CD4-positive, alpha-beta T cell treated with Interleukin-12 subunit alpha and Interleukin-12 subunit beta, for 1 hour (primary cell): ENCODE measurements around the gene RPLP1.
A peak's percentile ranks its signal among the peaks of the same experiment; 100 is the strongest.
"Not testable (repeated sequence)": the region's sequence is repeated elsewhere in the genome, so short reads cannot be mapped to it uniquely, and the experiment has no call there.

Experiments
- DNase-seq: peaks from one replicate; pipeline ENCODE4 v3.0.0-alpha.2; 2020

Gene RPLP1

GRCh38 chr15:69443032-69443611 lies 9.5 kb upstream of the RPLP1 start:
- no peak for DNase-seq

DNA sequence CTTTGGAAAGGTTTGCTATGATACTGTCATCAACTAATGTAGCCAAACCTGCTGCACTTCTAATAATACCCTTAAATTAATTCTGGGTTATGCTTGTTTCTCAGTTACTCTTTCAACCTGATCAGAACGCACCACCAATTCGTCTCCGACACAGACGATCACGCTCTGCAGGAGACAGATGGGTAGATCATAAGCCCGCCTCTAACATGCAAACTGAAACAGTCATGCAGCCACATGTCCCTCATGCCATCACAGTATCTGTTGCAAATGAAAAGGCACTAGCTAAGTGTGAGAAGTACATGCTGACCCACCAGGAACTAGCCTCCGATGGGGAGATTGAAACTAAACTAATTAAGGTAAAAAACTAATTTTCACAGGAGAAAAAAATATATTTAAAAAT lies 7.9 kb upstream of the RPLP1 start:
- no peak for DNase-seq

DNA sequence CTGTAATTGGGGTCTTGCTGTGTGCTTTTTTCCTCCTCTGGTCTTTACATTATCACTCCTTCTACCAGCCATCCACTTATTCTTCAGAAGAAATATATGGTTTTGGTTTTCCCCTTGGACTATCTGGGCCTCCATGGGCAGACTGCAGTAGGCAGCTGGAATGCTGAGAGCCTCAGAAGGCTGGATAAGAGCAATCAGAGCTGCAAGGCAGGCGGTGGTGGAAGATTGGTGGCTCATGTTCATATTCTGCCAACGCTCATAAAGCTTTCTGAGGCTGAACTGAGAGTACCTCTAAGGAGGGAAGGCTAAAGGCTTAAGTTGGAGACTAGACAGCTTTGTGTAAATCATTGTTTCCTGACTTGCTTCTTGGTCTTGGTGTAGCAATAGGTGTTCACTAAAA lies 5.7 kb upstream of the RPLP1 start:
- DNase-seq, result no peak

DNA sequence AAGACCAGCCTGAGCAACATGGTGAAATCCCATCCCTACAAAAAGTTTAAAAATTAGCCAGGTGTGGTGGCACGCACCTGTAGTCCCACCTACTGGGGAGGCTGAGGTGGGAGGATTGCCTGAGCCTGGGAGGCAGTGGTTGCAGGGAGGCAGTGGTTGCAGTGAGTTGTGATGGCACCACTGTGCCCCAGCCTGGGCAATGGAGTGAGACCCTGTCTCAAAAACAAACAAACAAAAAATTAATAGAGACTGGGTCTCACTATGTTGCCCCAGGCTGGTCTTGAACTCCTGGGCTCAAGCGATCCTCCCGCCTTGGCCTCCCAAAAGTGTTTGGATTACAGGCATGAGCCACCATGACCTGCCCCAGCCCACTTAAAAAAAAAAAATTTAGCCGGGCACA lies 2.4 kb upstream of the RPLP1 start:
- DNase-seq, result not testable (repeated sequence)

DNA sequence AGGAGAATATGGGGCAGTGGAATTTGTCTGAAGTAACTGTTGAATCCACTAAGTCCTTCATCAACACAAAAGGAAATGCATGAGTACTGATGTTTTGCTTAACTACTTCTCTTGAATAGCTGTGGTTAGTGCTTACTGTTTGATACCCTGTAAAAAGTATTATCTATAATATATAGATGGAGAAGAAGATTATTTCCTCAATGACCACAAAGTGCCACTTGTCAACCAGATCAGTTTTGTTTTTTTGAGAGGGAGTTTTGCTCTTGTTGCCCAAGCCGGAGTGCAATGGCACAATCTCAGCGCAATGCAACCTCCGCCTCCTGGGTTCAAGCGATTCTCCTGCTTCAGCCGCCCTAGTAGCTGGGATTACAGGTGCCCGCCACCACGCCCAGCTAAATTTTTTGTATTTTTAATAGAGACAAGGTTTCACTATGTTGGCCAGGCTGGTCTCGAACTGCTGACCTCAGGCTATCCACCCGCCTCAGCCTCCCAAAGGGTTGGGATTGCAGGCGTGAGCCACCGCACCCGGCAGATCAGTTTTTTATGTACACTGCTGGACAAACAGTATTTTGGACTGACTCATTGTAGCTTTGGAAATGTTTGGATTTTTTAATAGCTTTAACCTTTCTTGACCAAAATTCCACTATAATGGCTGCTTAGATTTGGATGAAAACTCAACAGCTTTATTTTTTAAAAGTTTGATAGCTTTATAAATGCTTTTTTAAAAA lies 1.5 kb upstream of the RPLP1 start:
- DNase-seq, result no peak

- DNase-seq, result no peak
Measured at GRCh38 chr15:69451951-69452691, 497 bp upstream of the RPLP1 start.

- no peak for DNase-seq
Measured at GRCh38 chr15:69454953-69455352, 2.3 kb downstream of the RPLP1 start.

- DNase-seq, result no peak
Measured at GRCh38 chr15:69456208-69457166, 3.9 kb downstream of the RPLP1 start.

DNA sequence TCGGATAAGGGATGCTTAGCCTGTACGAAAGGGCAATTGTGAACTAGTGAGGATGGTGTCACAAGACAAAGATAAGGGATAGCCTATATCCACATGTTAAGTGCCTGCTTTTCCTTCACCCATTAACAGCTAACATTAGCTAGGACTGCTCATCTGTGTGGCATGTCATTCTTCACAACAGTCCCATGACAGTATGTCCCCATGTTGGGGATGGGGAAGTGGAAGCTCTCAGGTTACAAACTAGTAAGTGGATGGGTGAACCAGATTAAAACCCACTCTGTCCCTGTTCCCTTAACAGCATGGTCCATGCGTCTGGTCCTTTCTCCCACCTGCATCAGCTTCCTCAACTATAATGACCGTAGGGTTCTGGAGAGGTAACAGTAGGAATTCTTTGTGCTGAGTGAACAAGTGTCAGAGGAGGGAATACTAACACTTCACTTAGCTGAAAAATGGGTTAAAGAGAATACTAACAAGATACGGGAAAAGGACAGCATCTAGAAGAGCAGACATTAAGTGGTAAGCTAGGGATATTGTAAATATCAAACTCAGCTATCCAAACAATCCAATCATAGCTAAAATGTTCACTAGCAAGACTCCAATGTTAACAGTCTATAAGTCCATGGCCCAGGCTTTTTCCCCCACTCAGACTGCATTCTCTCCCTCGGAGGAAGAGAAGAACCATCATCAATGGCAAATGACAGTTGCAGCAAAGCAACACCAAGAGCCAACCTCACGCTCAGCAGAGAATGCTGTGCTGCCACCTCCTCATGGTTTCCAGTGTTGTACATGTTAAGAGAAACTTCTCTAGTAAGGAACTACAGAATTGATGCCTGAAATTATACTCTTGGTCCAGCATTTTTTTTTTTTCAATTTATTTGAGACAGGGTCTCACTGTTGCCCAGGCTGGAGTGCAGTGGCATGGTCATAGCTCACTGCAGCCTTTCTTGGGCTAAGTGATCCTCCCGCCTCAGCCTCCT lies 5.0 kb downstream of the RPLP1 start:
- DNase-seq, result no peak

DNA sequence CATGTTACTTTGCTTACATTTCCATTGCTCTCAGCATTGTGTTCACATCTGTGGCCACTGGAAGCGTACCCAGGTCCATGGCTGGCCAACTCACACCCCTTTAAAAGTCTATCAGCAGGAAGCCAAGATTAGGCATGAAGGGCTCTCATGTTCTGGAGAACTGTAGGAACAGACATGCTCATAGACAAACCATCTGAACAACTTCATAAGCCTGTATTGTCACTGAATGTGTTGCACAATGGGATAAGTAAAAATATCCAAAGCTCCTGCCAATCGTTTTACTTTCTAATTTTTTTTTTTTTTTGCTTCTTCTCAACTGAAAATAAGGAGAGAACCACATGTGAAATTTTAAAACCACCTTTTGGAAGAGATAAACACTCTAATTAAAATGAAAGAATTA lies 6.4 kb downstream of the RPLP1 start:
- DNase-seq, result no peak

DNA sequence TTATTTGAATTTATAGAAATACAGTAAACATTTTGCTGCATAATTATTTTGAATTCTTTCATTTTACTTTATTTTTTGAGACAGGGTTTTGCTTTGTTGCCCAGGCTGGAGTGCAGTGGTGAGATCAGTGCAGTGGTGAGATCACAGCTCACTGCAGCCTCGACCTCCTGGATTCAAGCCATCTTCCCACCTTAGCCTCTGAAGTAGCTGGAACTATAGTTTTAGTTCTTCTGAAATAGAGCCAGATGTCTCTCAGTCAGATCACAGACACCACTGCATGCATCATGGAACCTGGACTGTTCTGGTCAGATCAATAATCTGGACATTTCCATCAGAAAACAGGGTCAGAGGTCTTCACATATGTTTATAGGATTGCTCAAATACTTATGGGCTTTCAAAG lies 7.9 kb downstream of the RPLP1 start:
- no peak for DNase-seq

DNA sequence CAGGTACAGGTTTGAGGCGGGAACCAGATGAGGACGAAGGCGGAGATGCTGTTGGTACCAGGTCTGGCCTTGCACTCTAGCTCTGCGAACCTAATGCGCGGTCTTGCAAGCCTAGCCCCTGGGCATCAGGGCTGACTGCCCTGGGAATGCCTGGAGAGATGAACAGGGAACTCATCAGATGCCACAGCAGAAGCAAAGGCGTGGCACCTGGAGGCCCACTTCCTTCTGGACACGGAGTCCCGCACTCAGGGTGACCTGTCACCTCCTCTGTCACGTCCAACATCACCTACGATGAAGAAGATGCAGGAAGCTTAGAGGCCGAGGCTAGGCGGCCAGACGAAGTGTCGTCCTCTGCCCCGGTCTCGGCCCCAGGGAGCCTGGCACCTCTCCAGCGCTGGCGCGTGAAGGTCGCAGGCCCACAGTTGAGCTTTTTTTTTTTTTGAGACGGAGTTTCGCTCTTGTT lies 9.4 kb downstream of the RPLP1 start:
- DNase-seq, result no peak

DNA sequence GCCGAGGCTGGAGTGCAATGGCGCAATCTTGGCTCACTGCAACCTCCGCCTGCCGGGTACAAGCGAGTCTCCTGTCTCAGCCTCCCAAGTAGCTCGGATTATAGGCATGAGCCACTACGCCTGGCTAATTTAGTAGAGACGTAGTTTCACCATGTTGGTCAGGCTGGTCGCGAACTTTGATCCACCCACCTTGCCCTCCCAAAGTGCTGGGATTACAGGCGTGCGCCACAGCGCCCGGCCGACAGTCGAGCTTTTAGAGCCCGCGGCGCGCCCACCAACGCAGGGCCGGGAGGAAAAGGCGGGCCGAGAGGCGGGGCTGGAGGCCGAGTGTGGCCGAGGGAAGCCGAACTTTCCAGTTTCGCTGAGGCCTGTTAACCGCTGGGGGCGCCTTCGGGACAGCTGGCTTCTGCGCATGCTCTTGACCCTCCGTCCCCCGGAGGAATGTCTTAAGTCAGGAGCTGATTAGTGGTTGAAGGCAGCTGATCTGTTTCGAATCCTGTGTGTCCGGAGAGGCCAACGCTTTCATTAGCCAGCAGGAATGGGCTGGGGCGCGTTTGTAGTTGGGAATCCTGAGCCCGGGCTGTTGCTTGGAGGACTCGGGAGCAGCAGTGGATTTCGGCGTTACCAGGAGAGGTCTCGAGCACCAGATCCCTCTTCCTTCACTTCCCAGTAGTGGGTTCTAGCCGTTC lies 10.0 kb downstream of the RPLP1 start:
- peak; percentile 94 for DNase-seq

GRCh38 chr15:69463182-69463756 lies 10.7 kb downstream of the RPLP1 start:
- DNase-seq, result no peak

GRCh38 chr15:69465253-69465652 lies 12.6 kb downstream of the RPLP1 start:
- DNase-seq, result no peak

- DNase-seq, result no peak
Measured at GRCh38 chr15:69466733-69467132, 14.1 kb downstream of the RPLP1 start.

- no peak for DNase-seq
Measured at GRCh38 chr15:69467636-69468035, 15.0 kb downstream of the RPLP1 start.

DNA sequence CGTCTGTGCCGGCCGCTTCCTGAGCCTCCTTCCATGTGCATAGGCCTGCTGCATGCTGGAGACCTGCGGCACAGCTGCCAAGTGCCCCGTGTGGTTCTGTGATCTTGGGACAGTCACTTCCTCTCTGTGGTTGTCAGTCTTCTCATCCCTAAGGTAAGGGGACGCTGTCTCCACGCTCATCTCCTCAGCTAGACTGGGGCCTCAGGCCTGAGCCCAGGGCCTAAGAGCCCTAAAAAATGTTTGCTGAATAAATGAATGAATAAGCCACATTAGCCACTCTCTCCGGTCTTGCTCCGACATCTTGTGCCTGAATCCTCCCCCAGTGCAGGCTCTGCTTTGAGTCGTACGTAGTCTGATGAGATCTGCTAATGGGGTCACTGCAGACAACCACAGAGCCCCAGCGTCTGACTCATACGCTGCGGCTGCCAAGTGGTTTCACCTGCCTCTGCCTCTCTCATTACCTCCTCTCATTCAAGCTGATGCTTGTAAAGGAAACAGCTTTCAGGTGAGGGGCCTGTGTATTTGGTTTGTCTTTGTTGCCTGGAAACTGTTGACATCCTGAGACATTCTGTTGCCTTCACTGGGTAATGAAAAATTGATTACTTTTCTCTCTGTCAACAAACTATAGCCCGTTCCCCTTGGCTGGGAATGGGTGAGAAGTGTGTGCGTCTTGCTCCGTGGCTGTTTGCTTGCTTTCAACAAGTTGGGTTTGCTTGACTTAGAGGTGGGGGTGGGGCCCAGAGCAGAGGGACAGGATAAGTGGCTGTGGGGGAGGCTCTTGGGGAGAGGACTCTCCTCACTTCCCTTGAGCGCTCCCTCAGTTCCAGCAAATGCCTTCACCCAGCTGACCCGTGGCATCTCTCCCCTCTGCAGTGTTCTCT lies 15.9 kb downstream of the RPLP1 start:
- DNase-seq, result peak; percentile 91

- DNase-seq, result no peak
Measured at GRCh38 chr15:69469467-69470201, 17.0 kb downstream of the RPLP1 start.
